ENCODE data around the gene RBM34. TPM values are rescaled to one million over a fixed set of nuclear protein-coding genes. Genes with fewer than 3 reads are reported as not detected.

Gene RBM34
- polyA plus RNA-seq, 3 donors = 20.5 to 25.7 (median 22.5) TPM

GRCh38 chr1:235129774-235130570, 31.1 kb downstream of the RBM34 start:
- TF ChIP-seq, protein P1, sequence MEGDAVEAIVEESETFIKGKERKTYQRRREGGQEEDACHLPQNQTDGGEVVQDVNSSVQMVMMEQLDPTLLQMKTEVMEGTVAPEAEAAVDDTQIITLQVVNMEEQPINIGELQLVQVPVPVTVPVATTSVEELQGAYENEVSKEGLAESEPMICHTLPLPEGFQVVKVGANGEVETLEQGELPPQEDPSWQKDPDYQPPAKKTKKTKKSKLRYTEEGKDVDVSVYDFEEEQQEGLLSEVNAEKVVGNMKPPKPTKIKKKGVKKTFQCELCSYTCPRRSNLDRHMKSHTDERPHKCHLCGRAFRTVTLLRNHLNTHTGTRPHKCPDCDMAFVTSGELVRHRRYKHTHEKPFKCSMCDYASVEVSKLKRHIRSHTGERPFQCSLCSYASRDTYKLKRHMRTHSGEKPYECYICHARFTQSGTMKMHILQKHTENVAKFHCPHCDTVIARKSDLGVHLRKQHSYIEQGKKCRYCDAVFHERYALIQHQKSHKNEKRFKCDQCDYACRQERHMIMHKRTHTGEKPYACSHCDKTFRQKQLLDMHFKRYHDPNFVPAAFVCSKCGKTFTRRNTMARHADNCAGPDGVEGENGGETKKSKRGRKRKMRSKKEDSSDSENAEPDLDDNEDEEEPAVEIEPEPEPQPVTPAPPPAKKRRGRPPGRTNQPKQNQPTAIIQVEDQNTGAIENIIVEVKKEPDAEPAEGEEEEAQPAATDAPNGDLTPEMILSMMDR (IDR thresholded peaks at IDR 0.05) = no peak

GRCh38 chr1:235128456-235129328, 32.4 kb downstream of the RBM34 start, which contains the start of gene TOMM20:
Gene TOMM20 (minus strand): TSS chr1:235128837. CDS start chr1:235128715, 122 bp downstream.
- intact Hi-C loops (cut with micrococcal nuclease) = loop anchor here (5.0 to 10.0 kb wide), 2 partner anchors 34 to 196 kb away; partner anchors contain the start of genes ARID4B (in 1 of the 2), GGPS1 (in 1 of the 2) and RBM34 (in 1 of the 2)
- TF ChIP-seq, protein P1 (IDR thresholded peaks at IDR 0.05) = no peak
- Histone ChIP-seq H3K4me2 (replicated peaks; ENCODE audit: extremely low read depth, low read length, poor library complexity, severe bottlenecking) (peak within 1 kb of the TSS; percentile 97), H3K27me3 (ENCODE audit: control insufficient read depth in 2 of 2, insufficient read depth in 2 of 2, low read length in 2 of 2) (no peaks in the 10 kb centered on the region), H3K79me2 (ENCODE audit: insufficient read depth, low read length) (peaks cover 50% of the 10 kb centered on the region), H3K9me3 (replicated peaks in 1 of 2; ENCODE audit: control insufficient read depth in 1 of 2, insufficient read depth in 1 of 2, low read length in 2 of 2) (no peaks in the 10 kb centered on the region), H4K20me1 (ENCODE audit: insufficient read depth, low read length) (peaks cover 41% of the 10 kb centered on the region), H3K4me3 (replicated peaks in 1 of 3; ENCODE audit: low read depth in 2 of 3, low read length in 3 of 3) (peak within 1 kb of the TSS; percentile 86 to 96 (median 89)), H2AFZ (ENCODE audit: insufficient read depth, low read depth, low read length, poor library complexity, severe bottlenecking) (peak within 1 kb of the TSS; percentile 96), H3K4me1 (ENCODE audit: control insufficient read depth in 1 of 2, insufficient read depth in 2 of 2, low read length in 2 of 2) (peaks cover 20 to 28% of the 10 kb centered on the region in 2 donors), H3K36me3 (replicated peaks in 1 of 2; ENCODE audit: control insufficient read depth in 1 of 2, insufficient read depth in 2 of 2, low read length in 2 of 2) (peaks cover 14 to 44% of the 10 kb centered on the region in 2 donors), H3K27ac (ENCODE audit: low read depth in 1 of 2, low read length in 2 of 2) (peak within 1 kb of the TSS; percentile 88 to 96), H3K9ac (ENCODE audit: insufficient read depth, low read length, poor library complexity, severe bottlenecking) (peak within 1 kb of the TSS; percentile 95)
- Mint-ChIP-seq H3K9me3 (no peaks in the 10 kb centered on the region), H3K27me3 (ENCODE audit: low read depth in 3 of 3) (no peaks in the 10 kb centered on the region), H3K27ac (peak within 1 kb of the TSS; percentile 96 to 99 (median 98)), H3K4me3 (peak within 1 kb of the TSS; percentile 94 to 96), H3K36me3 (peaks cover 27 to 49% of the 10 kb centered on the region in 2 donors), H3K4me1 (peaks cover 20% of the 10 kb centered on the region)
- DNase-seq = peak; percentile 98 to 99 (median 98)
- WGBS (ENCODE audit: insufficient coverage) = under 1% methylated on average over 65 of the region's 67 CpGs

More at GRCh38 chr1:235129774-235130570, 31.1 kb downstream of the RBM34 start:
- Mint-ChIP-seq H3K9me3 (no peaks in the 10 kb centered on the region), H3K27me3 (ENCODE audit: low read depth in 3 of 3) (no peaks in the 10 kb centered on the region), H3K27ac (peak overlapping the region in 2 of 7 donors; percentile 41 to 46), H3K36me3 (peaks cover 31 to 56% of the 10 kb centered on the region in 2 donors), H3K4me3 (no peak overlapping the region), H3K4me1 (peaks cover 18% of the 10 kb centered on the region)
- H3K4me3 ChIP-seq (replicated peaks in 1 of 3; ENCODE audit: low read depth in 2 of 3, low read length in 3 of 3) = no peak overlapping the region
- no peak overlapping the region for H3K27ac ChIP-seq (ENCODE audit: low read depth in 1 of 2, low read length in 2 of 2)
- H3K4me2 ChIP-seq (replicated peaks; ENCODE audit: extremely low read depth, low read length, poor library complexity, severe bottlenecking) = no peak overlapping the region
- no peaks in the 10 kb centered on the region for H3K27me3 ChIP-seq (ENCODE audit: control insufficient read depth in 2 of 2, insufficient read depth in 2 of 2, low read length in 2 of 2)
- peaks cover 37% of the 10 kb centered on the region for H3K79me2 ChIP-seq (ENCODE audit: insufficient read depth, low read length)
- H3K4me1 ChIP-seq (ENCODE audit: control insufficient read depth in 1 of 2, insufficient read depth in 2 of 2, low read length in 2 of 2) = peaks cover 20 to 28% of the 10 kb centered on the region in 2 donors
- no peak for DNase-seq
- intact Hi-C loops (cut with micrococcal nuclease) = loop anchor here (5.0 to 10.0 kb wide), 2 partner anchors 32 to 195 kb away; partner anchors contain the start of genes ARID4B (in 1 of the 2), GGPS1 (in 1 of the 2) and RBM34 (in 1 of the 2)
- WGBS (ENCODE audit: insufficient coverage) = 93% methylated on average over 2 of the region's 4 CpGs
- no peaks in the 10 kb centered on the region for H3K9me3 ChIP-seq (replicated peaks in 1 of 2; ENCODE audit: control insufficient read depth in 1 of 2, insufficient read depth in 1 of 2, low read length in 2 of 2)
- H3K9ac ChIP-seq (ENCODE audit: insufficient read depth, low read length, poor library complexity, severe bottlenecking) = no peak overlapping the region
- H2AFZ ChIP-seq (ENCODE audit: insufficient read depth, low read depth, low read length, poor library complexity, severe bottlenecking) = peak overlapping the region; percentile 96
- peaks cover 29% of the 10 kb centered on the region for H4K20me1 ChIP-seq (ENCODE audit: insufficient read depth, low read length)
- peaks cover 22 to 48% of the 10 kb centered on the region in 2 donors for H3K36me3 ChIP-seq (replicated peaks in 1 of 2; ENCODE audit: control insufficient read depth in 1 of 2, insufficient read depth in 2 of 2, low read length in 2 of 2)
